ENCODE data around the gene HSPA12B.
A peak's percentile ranks its signal among the peaks of the same experiment; 100 is the strongest.

HSPA12B gene

DNA sequence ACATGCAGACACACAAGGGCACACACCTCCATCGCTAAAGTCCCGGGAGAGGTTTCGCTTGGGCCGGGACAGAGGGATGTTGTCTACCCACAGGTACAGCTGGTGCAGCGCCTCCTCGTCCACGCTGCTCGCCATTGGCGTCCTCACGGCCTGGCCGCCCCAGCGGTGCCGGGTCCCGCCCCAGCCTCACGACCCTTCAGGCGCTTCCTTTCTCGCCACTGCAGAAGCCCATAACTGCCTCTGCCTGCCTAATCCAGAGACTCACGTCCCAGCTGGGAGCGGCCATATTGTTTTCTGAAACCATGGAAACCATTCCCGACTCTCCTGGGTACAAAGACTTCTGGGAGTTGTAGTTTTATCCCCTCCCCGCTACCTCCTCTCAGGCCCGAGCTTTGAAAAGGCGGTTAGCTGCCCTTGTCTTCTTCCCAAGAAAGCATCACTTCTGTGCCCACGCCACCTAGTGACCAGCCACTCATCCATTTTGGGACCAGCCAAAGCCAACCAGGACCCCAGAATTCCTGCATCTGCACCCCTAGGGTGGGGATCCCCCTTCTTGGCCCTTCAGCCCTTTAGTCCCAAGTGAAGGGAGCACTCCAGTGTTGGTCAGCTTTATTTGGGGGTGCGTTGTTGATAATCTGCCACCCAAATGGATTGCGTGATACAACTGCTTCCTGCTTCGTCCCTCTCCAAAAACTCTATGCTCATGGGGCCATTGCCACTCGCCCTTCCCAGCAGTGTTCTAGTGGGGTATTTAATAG lies 48.8 kb downstream of the HSPA12B start, which contains the start of gene SPEF1:
Gene SPEF1 (minus strand): TSS at position 296 of the 758 bp plus-strand sequence. CDS start 161 bp downstream, at position 135.
- CTCF ChIA-PET = interaction anchor here (0.8 to 1.3 kb wide), 3 partner anchors 10 to 39 kb away, joined by 3 to 9 read pairs (median 4); partner anchors contain the start of genes ADISSP and AP5S1
- H3K27ac ChIP-seq = peak within 1 kb of the TSS; percentile 83
- POLR2A ChIA-PET (ENCODE audit: low non-redundant PET) = interaction anchor here (0.5 to 0.8 kb wide), 3 partner anchors 13 to 844 kb away, joined by 3 to 5 read pairs (median 3); partner anchors contain the start of gene ADISSP
- peak; percentile 81 for TF ChIP-seq CTCF (conservative IDR thresholded peaks at IDR 0.05; ENCODE audit: low read depth)
- DNase-seq (ENCODE audit: low spot score) = peak; percentile 98

GRCh38 chr20:3782597-3782996 lies 50.1 kb downstream of the HSPA12B start:
- ChIA-PET CTCF (interaction anchor here (0.5 kb wide), 1 partner anchor 79 kb away, joined by 4 read pairs; no protein-coding TSS in a partner anchor), POLR2A (ENCODE audit: low non-redundant PET) (no interaction called here)
- peak overlapping the region; percentile 83 for H3K27ac ChIP-seq
- no peak for TF ChIP-seq CTCF (conservative IDR thresholded peaks at IDR 0.05; ENCODE audit: low read depth)
- DNase-seq (ENCODE audit: low spot score) = no peak

- no peak for DNase-seq (ENCODE audit: low spot score)
- ChIA-PET POLR2A (ENCODE audit: low non-redundant PET) (no interaction called here), CTCF (interaction anchor here (1.1 kb wide), 1 partner anchor 73 kb away, joined by 4 read pairs; no protein-coding TSS in a partner anchor)
- no peak for TF ChIP-seq CTCF (conservative IDR thresholded peaks at IDR 0.05; ENCODE audit: low read depth)
- peak overlapping the region; percentile 83 for H3K27ac ChIP-seq
These were observed 50.6 kb downstream of the HSPA12B start for GRCh38 chr20:3783068-3783489.

- no peak for TF ChIP-seq CTCF (conservative IDR thresholded peaks at IDR 0.05; ENCODE audit: low read depth)
- POLR2A ChIA-PET (ENCODE audit: low non-redundant PET) = no interaction called here
- H3K27ac ChIP-seq = peak overlapping the region; percentile 83
- DNase-seq (ENCODE audit: low spot score) = no peak
- CTCF ChIA-PET = interaction anchor here (0.5 to 1.2 kb wide), 4 partner anchors 27 to 958 kb away, joined by 3 to 4 read pairs (median 4); no protein-coding TSS in a partner anchor
These were observed 51.2 kb downstream of the HSPA12B start for GRCh38 chr20:3783511-3784195.

GRCh38 chr20:3784216-3784853 lies 51.9 kb downstream of the HSPA12B start:
- ChIA-PET POLR2A (ENCODE audit: low non-redundant PET) (interaction anchor here (1.9 kb wide), 1 partner anchor 17 kb away, joined by 4 read pairs; the partner anchor contains the start of gene ADISSP), CTCF (interaction anchor here (0.5 to 1.2 kb wide), 7 partner anchors 27 to 957 kb away, joined by 3 to 4 read pairs (median 3); no protein-coding TSS in a partner anchor)
- DNase-seq (ENCODE audit: low spot score) = no peak
- peak overlapping the region; percentile 83 for H3K27ac ChIP-seq
- no peak for TF ChIP-seq CTCF (conservative IDR thresholded peaks at IDR 0.05; ENCODE audit: low read depth)

- no peak for DNase-seq (ENCODE audit: low spot score)
- peak overlapping the region; percentile 83 for H3K27ac ChIP-seq
- ChIA-PET CTCF (interaction anchor here (0.5 to 3.5 kb wide), 6 partner anchors 33 to 670 kb away, joined by 3 to 32 read pairs (median 3); partner anchors contain the start of gene AP5S1), POLR2A (ENCODE audit: low non-redundant PET) (interaction anchor here (1.9 kb wide), 1 partner anchor 17 kb away, joined by 4 read pairs; the partner anchor contains the start of gene ADISSP)
- TF ChIP-seq CTCF (conservative IDR thresholded peaks at IDR 0.05; ENCODE audit: low read depth) = no peak
These were observed 52.4 kb downstream of the HSPA12B start for GRCh38 chr20:3784863-3785239.

Measured in RWPE1 (cell line).